Natural killer cell (primary cell): ENCODE measurements around the gene SLC12A7. TPM values are rescaled to one million over a fixed set of nuclear protein-coding genes. Genes with fewer than 3 reads are reported as not detected.
A peak's percentile ranks its signal among the peaks of the same experiment; 100 is the strongest.
"Not testable (repeated sequence)": the region's sequence is repeated elsewhere in the genome, so short reads cannot be mapped to it uniquely, and the experiment has no call there.

Experiments used
- ATAC-seq, 3 donors: fragments of 150-1000 bp in 2 of 3; fragments of 200-7000 bp in 1 of 3; cut with Tn5 transposase; 1 replicate in 1 of 3; 2 replicates in 2 of 3; pipeline ENCODE4 v1.10.0; 2021; ENCODE audit warnings: mild to moderate bottlenecking in 2 of 3, moderate library complexity in 2 of 3
- DNase-seq, 2 donors: peaks; one replicate each; pipeline versions ENCODE4 v3.0.0 to v3.0.0-alpha.2; 2013 to 2021; ENCODE audit warnings: mixed read lengths in 1 of 2
- H3K27ac ChIP-seq: one replicate; pipeline ENCODE4 v1.5.1; 2013; ENCODE audit warnings: mild to moderate bottlenecking, low read length
- H3K27me3 ChIP-seq: one replicate; pipeline ENCODE4 v1.6.1; 2013; ENCODE audit warnings: low read length; ENCODE audit not compliant: control insufficient read depth, insufficient read depth
- H3K36me3 ChIP-seq: one replicate; pipeline ENCODE4 v1.6.1; 2013; ENCODE audit warnings: low read length; ENCODE audit not compliant: control insufficient read depth, insufficient read depth
- H3K4me1 ChIP-seq: one replicate; pipeline ENCODE4 v1.6.1; 2013; ENCODE audit warnings: low read length; ENCODE audit not compliant: control insufficient read depth, insufficient read depth
- H3K4me3 ChIP-seq: one replicate; pipeline ENCODE4 v1.5.1; 2013; ENCODE audit warnings: low read length
- H3K9me3 ChIP-seq: one replicate; pipeline ENCODE4 v1.6.1; 2013; ENCODE audit warnings: low read length; ENCODE audit not compliant: control insufficient read depth, insufficient read depth
- H3K27ac Mint-ChIP-seq, 2 donors: one replicate each; pipeline ENCODE4 v1.8.0; 2022; ENCODE audit warnings: mild to moderate bottlenecking in 2 of 2, mixed read lengths in 2 of 2, moderate library complexity in 1 of 2
- H3K27me3 Mint-ChIP-seq, 2 donors: one replicate each; pipeline ENCODE4 v1.8.0; 2022; ENCODE audit warnings: low read depth in 2 of 2, mixed read lengths in 2 of 2
- H3K36me3 Mint-ChIP-seq: one replicate; pipeline ENCODE4 v1.8.0; 2022; ENCODE audit warnings: mixed read lengths
- H3K4me1 Mint-ChIP-seq, 2 donors: one replicate each; pipeline ENCODE4 v1.8.0; 2022; ENCODE audit warnings: mixed read lengths in 2 of 2
- H3K4me3 Mint-ChIP-seq: one replicate; pipeline ENCODE4 v1.8.0; 2022; ENCODE audit warnings: mild to moderate bottlenecking, moderate library complexity, mixed read lengths
- H3K9me3 Mint-ChIP-seq, 2 donors: one replicate each; pipeline ENCODE4 v1.8.0; 2022; ENCODE audit warnings: mixed read lengths in 2 of 2
- WGBS: methylation state at CpG from one replicate; pipeline ENCODE4 v1.1.7; 2013; ENCODE audit warnings: missing lambda C conversion rate; ENCODE audit not compliant: insufficient coverage; 5-methylcytosine and 5-hydroxymethylcytosine counted together
- intact Hi-C: fragments of 100-400 bp; cut with micrococcal nuclease; formaldehyde crosslinking; loops from one replicate; pipeline ENCODE4 v1.14.2; 2022
- total RNA-seq, 4 donors: library from RNA; stranded (reverse); fragments of 120-200 nt in 1 of 4; gene quantifications; one replicate each; pipeline versions ENCODE4 v1.2.3 to v1.2.4, GENCODE V29; 2013 to 2022
- TF ChIP-seq, protein P1 (sequence below): fragments of 200-600 bp; IDR thresholded peaks from one replicate; pipeline ENCODE4 v1.8.0; 2022; ENCODE audit warnings: antibody characterized with exemption

Gene SLC12A7
- total RNA-seq, 3 donors from 2014 or later (not counting 1 experiment from before 2014, with no cell fraction given): 53.2 to 92.5 (median 81.3) TPM

GRCh38 chr5:1098986-1099597, 12.8 kb downstream of the SLC12A7 start:
- intact Hi-C loops: no loop called here
- no peaks in the 10 kb centered on the region for H3K9me3 Mint-ChIP-seq
- no peaks in the 10 kb centered on the region for H3K27me3 ChIP-seq
- H3K4me3 Mint-ChIP-seq: no peak overlapping the region
- no peaks in the 10 kb centered on the region for H3K9me3 ChIP-seq
- ATAC-seq: no peak
- TF ChIP-seq, protein P1, sequence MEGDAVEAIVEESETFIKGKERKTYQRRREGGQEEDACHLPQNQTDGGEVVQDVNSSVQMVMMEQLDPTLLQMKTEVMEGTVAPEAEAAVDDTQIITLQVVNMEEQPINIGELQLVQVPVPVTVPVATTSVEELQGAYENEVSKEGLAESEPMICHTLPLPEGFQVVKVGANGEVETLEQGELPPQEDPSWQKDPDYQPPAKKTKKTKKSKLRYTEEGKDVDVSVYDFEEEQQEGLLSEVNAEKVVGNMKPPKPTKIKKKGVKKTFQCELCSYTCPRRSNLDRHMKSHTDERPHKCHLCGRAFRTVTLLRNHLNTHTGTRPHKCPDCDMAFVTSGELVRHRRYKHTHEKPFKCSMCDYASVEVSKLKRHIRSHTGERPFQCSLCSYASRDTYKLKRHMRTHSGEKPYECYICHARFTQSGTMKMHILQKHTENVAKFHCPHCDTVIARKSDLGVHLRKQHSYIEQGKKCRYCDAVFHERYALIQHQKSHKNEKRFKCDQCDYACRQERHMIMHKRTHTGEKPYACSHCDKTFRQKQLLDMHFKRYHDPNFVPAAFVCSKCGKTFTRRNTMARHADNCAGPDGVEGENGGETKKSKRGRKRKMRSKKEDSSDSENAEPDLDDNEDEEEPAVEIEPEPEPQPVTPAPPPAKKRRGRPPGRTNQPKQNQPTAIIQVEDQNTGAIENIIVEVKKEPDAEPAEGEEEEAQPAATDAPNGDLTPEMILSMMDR: no peak
- peaks cover 19% of the 10 kb centered on the region for H3K4me1 ChIP-seq
- H3K4me1 Mint-ChIP-seq: peaks cover 20 to 66% of the 10 kb centered on the region in 2 donors
- no peaks in the 10 kb centered on the region for H3K36me3 Mint-ChIP-seq
- no peak overlapping the region for H3K27ac ChIP-seq
- 86% methylated on average over 28 of the region's 28 CpGs for WGBS
- H3K4me3 ChIP-seq: no peak overlapping the region
- H3K27me3 Mint-ChIP-seq: no peaks in the 10 kb centered on the region
- no peak for DNase-seq
- no peaks in the 10 kb centered on the region for H3K36me3 ChIP-seq
- H3K27ac Mint-ChIP-seq: no peak overlapping the region

DNA sequence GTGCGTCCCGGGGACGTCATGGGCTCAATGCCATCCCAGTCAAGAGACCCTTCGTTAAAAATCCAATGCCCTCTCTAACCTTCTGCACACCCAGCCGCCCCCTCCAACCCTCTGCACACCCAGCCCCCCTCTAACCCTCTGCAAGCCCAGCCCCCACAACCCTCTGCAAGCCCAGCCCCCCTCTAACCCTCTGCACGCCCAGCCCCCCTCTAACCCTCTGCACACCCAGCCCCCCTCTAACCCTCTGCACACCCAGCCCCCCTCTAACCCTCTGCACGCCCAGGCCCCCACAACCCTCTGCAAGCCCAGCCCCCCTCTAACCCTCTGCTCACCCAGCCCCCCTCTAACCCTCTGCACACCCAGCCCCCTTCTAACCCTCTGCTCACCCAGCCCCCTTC, 13.9 kb downstream of the SLC12A7 start:
- H3K4me3 ChIP-seq, H3K36me3 Mint-ChIP-seq, H3K9me3 Mint-ChIP-seq, H3K9me3 ChIP-seq, H3K27me3 Mint-ChIP-seq, DNase-seq, H3K27me3 ChIP-seq, H3K27ac ChIP-seq, ATAC-seq, H3K4me3 Mint-ChIP-seq, intact Hi-C loops, H3K27ac Mint-ChIP-seq, H3K36me3 ChIP-seq: not testable (repeated sequence)
- WGBS: 56% methylated on average over 6 of the region's 7 CpGs
- H3K4me1 Mint-ChIP-seq: peaks cover 14 to 58% of the 10 kb centered on the region in 2 donors
- H3K4me1 ChIP-seq: peaks cover 12% of the 10 kb centered on the region

GRCh38 chr5:1097381-1097987, 14.4 kb downstream of the SLC12A7 start:
- intact Hi-C loops: no loop called here
- TF ChIP-seq, protein P1: no peak
- H3K4me3 Mint-ChIP-seq: no peak overlapping the region
- Histone ChIP-seq H3K27ac (no peak overlapping the region), H3K4me1 (peaks cover 7% of the 10 kb centered on the region), H3K36me3 (no peaks in the 10 kb centered on the region), H3K4me3 (no peak overlapping the region), H3K27me3 (no peaks in the 10 kb centered on the region), H3K9me3 (no peaks in the 10 kb centered on the region)
- H3K9me3 Mint-ChIP-seq: no peaks in the 10 kb centered on the region
- peak overlapping the region in 1 of 2 donors; percentile 27 for H3K27ac Mint-ChIP-seq
- peaks cover 12 to 59% of the 10 kb centered on the region in 2 donors for H3K4me1 Mint-ChIP-seq
- 77% methylated on average over 22 of the region's 22 CpGs for WGBS
- DNase-seq (no peak), ATAC-seq (no peak)
- no peaks in the 10 kb centered on the region for H3K27me3 Mint-ChIP-seq
- no peaks in the 10 kb centered on the region for H3K36me3 Mint-ChIP-seq

DNA sequence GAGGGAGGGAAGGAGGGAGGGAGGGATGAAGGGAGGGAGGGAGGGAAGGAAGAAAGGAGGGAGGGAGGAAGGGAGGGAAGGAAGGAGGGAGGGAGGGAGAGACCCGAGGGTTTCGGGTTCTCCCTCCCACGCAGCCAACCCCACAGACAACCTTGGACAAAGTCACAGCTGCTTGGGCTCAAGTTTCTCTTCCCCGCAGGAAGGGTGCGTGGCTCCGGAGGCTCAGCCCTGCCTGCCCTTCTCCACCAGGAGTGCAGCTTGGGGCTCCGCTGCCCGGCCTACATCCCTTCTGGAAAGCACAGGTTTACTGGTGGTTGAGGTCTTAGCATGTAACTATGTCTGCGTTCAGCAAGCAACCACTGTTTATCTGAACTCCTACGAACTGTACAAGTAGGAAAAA, 15.0 kb downstream of the SLC12A7 start:
- Mint-ChIP-seq H3K27ac (peak overlapping the region in 1 of 2 donors; percentile 27), H3K27me3 (no peaks in the 10 kb centered on the region), H3K9me3 (no peaks in the 10 kb centered on the region), H3K4me3 (no peak overlapping the region), H3K36me3 (no peaks in the 10 kb centered on the region), H3K4me1 (peaks cover 7 to 57% of the 10 kb centered on the region in 2 donors)
- ATAC-seq: no peak
- intact Hi-C loops: no loop called here
- no peaks in the 10 kb centered on the region for H3K27me3 ChIP-seq
- peaks cover under 1% of the 10 kb centered on the region for H3K4me1 ChIP-seq
- DNase-seq: no peak
- TF ChIP-seq, protein P1: no peak
- H3K4me3 ChIP-seq: no peak overlapping the region
- no peaks in the 10 kb centered on the region for H3K36me3 ChIP-seq
- H3K27ac ChIP-seq: no peak overlapping the region
- 89% methylated on average over 9 of the region's 10 CpGs for WGBS
- H3K9me3 ChIP-seq: no peaks in the 10 kb centered on the region
